HK-2 (cell line): Measurements from ENCODE around the gene WRAP53.

Source experiments
- DNase-seq: peaks from one replicate; pipeline ENCODE4 v3.0.0-alpha.2; 2018; ENCODE audit not compliant: unreplicated experiment

The WRAP53 gene

GRCh38 chr17:7709031-7709430 lies 20.8 kb downstream of the WRAP53 start:
- no peak for DNase-seq

DNA sequence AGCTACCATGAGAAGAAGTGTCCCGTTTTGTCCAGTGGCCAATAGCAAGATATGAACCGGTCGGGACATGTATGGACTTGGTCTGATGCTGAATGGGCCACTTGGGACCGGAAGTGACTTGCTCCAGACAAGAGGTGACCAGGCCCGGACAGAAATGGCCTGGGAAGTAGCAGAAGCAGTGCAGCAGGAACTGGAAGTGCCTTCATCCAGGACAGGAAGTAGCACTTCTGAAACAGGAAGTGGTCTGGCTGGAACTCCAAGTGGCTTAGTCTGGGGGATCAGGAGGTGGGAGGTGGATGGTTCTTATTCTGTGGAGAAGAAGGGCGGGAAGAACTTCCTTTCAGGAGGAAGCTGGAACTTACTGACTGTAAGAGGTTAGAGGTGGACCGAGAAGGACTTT lies 22.0 kb downstream of the WRAP53 start:
- DNase-seq = no peak

DNA sequence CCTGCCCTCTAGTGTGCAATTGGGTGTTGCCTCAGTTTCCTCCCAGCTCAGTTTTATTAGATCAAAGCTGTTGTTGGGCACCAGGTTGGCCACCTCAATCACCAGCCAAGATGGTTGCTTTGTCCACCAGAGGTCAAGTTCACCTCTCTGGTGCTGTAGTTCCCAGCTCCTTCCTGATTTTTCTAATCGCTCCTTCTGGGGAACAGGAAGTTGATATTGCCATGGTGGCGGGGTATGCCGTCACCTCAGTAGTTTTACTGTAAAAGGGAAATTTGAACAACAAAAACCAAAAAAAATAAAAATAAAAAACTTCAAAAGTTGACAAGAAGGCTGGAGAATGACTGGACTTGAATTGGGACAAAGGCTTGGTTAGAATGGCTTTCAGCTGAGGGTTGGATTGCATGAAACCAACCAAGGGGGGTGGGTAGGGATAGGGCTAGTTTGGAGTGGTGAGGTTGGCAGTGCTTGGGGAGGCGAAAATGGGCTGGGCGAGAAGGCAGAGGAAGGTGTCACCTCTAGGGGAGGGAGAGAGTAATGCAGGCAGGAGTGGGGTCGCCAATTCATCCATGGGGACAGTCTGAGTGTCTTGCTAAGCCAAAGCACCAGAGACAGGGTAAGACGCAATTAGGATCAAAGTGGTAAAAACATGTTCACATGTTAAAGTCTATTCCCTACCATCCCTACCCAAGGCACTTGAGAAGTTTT lies 22.9 kb downstream of the WRAP53 start:
- no peak for DNase-seq

GRCh38 chr17:7712111-7712771 lies 24.0 kb downstream of the WRAP53 start:
- no peak for DNase-seq

DNA sequence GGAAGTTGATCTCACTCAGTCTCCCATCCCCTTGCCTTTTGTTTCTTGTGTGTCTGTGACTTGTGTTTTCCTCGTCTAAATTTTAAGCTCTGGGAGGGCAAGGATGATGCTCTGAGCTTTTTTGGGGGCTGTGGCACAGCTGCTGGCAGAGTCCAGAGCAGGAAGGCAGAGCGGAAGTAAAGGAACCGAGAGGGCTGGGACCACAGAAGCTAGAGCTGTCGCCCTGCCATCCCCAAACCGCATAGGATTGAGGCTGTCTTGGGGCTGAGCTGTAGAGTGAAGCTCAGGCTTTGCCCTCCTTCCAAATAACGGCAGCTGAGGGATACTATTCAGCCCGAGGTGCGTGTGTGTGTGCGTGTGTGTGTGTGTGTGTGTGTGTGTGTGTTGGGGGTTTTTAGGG lies 25.5 kb downstream of the WRAP53 start:
- DNase-seq = no peak

DNA sequence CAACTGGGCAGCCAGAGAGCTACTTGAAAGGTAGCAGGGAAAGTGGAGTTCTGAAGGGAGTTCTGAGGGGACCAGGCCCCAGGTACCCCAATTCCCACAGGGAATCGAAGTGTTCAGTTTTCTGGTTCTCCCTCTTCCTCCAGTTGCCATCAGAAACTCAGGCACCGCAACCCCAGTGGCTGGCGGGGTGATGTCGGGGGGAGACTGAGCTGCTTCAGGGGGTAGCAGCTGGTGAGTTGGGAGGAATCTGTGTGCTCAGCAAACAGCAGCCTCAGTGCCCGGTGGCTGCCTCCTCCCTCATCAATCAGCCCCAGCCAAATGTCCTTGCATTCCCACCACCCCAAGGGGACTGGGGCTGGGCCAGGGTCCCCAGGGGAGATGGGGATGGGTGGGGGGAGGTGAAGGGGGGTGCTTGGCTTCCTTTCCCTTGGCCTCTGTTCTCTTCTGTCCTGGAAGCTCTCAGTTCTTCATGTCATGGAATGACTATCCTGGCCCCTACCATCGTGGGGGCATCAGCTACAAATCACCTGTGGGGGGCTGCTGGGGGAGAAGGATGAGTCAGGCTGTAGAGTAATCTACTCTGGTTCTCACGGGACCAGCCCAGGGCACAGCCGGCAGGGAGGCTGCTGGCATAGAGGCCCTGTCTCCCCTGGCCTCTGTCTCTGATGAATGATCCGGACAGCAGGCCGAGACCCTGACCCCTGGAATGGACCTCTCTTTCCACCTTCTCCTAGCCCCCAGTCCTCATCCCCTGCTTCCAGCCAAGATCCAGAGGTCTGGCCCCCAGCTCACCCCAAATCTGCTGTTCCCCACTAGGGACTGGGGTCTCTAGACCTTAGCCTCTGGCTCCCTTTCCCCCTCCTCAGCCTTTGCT lies 26.7 kb downstream of the WRAP53 start:
- DNase-seq = no peak

DNA sequence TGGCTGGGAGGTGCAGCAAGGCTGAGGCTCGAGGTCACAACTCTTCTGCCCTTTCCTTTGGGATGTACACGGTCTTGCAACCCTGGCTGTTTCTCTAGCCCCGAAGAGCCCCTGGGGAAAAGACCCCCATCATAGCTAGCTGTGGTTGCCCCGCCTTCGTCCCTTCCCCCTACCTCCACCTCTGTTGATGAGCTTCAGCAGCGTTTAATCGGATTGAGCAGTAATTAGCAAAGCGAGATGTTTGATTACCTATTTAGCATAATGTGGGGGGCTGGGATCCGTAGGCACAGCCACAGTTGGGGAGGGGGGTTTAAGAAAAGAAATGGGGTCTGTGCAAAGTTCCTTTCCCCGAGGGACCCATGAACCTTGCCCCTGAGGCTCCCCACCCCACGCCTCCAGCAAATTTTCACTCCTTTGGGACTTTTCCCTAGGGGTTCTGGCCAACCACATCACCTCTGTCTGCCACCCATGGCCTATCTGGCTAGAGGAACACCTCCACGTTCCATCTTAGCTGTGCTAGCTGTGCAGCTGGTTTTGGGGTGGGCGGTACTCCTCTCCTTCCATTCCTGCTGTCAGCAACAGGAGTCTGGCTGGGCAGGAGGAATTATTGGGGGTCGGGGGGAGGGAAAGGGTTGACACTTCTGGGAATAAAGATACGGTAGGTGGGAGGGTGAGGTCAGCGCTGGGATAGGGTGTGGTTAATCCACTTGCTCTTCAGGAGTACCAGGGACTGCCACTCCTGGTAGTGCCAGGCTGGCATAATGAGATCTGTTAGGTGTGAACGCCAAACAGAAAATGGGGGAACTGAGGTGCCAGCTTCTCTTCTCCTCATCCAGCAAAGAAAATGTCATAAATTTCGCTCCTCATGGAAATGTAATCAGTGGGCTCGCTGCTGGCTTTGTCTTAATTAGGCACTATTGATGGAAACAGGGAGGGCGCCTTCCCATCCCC lies 27.9 kb downstream of the WRAP53 start:
- DNase-seq = no peak

GRCh38 chr17:7716901-7717755 lies 28.9 kb downstream of the WRAP53 start, which contains the start of gene DNAH2:
Gene DNAH2 (plus strand): TSS chr17:7717744. CDS start chr17:7719735, 1,991 bp downstream.
- peak; percentile 82 for DNase-seq

- no peak for DNase-seq
These were observed 29.6 kb downstream of the WRAP53 start for GRCh38 chr17:7717756-7718350.

DNA sequence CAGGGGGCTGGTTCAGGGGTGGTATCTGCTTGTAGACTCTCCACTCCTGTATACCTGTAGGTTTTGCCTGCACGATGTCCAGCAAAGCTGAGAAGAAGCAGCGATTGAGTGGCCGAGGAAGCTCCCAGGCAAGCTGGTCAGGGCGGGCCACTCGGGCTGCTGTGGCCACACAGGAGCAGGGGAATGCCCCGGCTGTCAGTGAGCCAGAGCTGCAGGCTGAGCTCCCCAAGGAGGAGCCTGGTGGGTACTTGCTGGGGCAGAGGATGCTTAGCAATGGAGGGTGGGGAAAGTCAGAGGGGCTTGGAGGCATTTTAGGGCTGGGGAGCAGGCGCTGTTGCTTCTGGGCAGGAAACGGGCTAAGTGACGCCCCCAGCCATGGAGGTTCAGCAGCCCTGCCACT lies 31.4 kb downstream of the WRAP53 start:
- no peak for DNase-seq

- DNase-seq = no peak
These were observed 31.8 kb downstream of the WRAP53 start for GRCh38 chr17:7720125-7720524.

DNA sequence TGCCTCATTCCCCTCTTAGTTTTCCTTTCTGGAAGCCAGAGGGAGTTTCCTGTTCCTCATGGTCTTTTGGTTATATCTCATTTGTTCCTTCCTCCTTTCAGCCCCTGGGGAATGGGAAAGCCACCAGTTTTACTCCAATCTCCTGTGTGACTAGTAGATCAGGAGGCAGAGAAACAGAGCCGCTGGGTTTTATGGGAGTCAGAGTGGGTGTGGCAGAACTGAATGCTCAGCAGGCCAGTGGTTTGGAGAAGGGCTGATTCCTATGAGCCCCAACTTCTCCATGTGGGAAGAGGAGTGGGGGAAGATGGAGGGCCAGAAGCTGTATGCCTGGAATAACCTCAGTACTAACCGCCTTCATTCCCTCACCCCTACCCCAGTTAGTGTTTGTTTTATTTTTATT lies 33.3 kb downstream of the WRAP53 start:
- DNase-seq = no peak

- DNase-seq = no peak
These were observed 39.6 kb downstream of the WRAP53 start for GRCh38 chr17:7727886-7728285.

DNA sequence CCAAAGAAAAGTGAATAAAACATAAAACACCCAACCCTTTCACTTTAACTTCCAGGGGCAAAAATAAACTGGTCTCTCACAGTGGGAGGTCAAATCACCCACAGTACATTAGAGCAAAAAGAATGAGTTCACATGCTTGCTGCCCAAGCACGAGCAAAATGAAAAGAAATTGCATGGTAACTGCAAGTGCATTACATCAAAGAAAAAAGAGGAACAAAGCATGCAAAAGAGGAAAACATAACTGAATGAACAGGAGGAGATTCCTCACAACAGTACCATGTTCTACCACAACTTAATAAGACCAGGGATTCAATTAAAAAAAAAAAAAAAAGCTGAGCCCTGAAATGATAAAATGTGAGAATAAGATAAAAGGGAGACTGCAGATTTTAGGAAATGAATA lies 41.5 kb downstream of the WRAP53 start:
- DNase-seq = no peak

DNA sequence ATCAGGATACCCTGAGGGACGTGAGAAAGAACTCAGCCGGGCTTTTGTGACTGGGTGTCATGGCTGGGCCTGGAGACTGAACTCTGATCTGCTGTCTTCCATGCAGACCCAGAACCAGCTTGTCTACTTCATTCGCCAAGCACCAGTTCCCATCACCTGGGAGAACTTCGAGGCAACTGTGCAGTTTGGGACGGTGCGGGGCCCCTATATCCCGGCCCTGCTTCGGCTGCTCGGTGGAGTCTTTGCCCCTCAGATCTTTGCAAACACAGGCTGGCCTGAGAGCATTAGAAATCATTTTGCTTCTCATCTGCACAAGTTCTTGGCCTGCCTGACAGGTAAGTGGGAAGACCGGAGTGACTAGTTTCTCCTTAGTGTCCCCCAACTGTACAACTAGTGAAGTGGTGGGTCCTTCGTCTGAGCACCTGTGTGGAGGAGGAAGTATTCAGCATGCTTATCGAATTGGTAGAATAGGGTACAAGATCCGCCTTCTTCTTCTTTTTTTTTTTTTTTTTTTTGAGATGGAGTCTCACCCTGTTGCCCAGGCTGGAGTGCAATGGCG lies 44.8 kb downstream of the WRAP53 start:
- no peak for DNase-seq

DNA sequence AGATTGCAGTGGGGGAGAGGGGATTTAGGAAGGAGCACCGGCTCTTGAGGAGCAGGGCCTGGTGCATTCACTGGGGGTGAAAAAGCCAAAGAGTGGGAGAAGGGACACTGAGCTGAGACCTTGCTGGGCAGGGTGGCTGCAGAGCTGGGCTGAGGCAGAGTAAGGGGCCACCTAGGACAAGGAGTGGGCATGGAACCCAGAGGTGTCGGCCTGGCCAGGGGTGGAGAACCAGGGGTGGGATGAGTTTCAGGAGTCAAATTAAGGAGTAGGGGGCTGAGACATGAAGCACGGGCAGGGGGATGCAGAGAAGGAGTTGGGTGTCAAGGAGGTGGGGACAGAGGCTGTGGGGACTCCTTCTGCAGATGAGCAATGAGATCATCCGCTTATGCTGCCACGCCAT lies 49.3 kb downstream of the WRAP53 start:
- DNase-seq = no peak

GRCh38 chr17:7739746-7740145 lies 51.5 kb downstream of the WRAP53 start:
- no peak for DNase-seq

DNA sequence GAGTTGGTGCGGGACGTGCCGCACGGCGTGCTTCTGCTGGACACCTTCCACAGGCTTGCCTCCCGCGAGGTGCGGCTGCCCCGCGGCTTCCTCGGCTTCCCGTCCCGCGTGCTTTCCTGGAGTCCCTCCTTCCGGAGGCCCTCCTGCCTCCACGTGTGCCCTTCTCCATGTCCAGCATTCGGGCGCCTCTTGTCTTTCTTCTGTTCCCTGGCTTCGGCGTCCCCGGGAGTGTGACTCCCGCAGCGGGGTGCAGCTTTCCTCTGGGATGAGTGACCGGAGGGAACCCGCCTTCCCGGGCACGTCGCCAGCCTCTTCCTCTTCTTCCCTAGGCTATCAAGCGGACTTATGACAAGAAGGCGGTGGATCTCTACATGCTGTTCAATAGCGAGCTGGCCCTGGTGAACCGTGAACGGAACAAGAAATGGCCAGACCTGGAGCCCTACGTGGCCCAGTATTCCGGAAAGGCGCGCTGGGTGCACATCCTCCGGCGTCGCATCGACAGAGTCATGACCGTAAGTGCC lies 52.3 kb downstream of the WRAP53 start:
- DNase-seq = no peak

DNA sequence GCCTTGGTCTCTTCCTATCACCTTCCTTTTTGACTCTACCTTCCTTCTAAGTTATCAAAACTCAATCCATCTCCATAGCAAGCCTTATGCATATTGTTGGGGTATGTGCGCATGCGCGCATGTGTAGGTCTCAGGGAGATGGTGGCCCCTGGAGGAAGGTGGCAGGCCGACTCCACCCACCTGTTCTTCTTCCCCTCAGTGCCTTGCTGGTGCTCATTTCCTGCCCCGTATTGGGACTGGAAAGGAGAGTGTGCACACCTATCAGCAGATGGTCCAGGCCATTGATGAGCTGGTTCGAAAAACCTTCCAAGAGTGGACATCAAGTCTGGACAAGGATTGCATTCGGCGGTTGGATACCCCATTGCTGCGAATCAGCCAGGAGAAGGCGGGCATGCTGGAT lies 54.5 kb downstream of the WRAP53 start:
- no peak for DNase-seq

DNA sequence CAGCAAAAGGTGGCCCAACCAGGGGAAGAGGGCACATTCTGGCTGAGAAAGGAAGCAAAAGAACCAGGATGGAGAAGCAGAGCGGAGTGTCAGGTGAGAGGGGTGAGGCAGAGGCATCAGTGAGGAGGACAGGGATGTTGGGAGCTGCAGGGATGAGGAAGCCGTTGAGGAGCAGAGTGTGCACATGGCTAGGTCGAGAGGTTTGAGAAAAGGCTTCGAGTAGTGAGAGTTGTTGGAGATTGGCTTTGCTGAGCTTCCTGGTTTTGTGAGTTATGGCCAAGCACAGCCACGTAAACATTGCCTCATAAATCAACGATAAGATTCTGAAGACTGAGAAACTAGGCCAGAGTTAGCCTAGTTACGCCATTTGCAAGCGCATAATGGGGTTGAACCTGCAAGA lies 56.1 kb downstream of the WRAP53 start:
- DNase-seq = no peak
